Stomach (tissue), 4 donors: ENCODE data around the gene TRAPPC10.
"Not testable (repeated sequence)": the region's sequence is repeated elsewhere in the genome, so short reads cannot be mapped to it uniquely, and the experiment has no call there.

Source experiments
- POLR2A ChIP-seq, 4 donors: fragments of 450-650 bp; IDR thresholded peaks; one replicate each; pipeline ENCODE4 v1.6.1; 2016; ENCODE audit warnings: antibody characterized with exemption in 4 of 4, control low read depth in 2 of 4, mild to moderate bottlenecking in 1 of 4, moderate library complexity in 1 of 4
- POLR2AphosphoS5 ChIP-seq, 3 donors: sonication (generic); formaldehyde crosslinking; IDR thresholded peaks; one replicate each; pipeline ENCODE4 v1.6.1; 2016; ENCODE audit warnings: antibody characterized with exemption in 3 of 3
- TF ChIP-seq, protein P1 (sequence below), 7 experiments: fragments of 450-650 bp in 4 of 7; fragments of 200-600 bp in 3 of 7; sonication (generic) in 3 of 7; IDR thresholded peaks; one replicate each; pipeline ENCODE4 v1.5.1; 2016 to 2019; ENCODE audit warnings: antibody characterized with exemption in 7 of 7, control low read depth in 2 of 7, mild to moderate bottlenecking in 1 of 7

DNA sequence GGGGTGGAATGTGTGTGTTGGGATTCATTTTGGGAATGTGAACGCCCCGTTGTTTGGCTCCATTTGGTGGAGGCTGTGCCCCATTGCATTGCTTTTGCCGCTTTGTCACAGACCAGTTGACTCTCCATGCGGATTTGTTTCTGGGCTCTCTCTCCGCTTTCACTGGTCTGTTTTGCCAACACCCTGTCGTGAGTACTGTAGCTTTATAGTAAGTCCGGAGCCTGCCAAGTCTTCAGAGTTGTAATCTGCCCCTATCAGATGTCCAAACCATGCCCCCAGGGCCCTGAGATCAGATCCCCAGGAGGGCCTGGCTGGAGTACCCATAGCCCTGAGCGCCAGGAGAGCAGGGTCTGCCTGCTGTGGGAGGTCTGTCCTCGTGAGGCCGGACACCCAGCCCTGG lies 138.1 kb downstream of the TRAPPC10 start:
- TF ChIP-seq, protein P1, sequence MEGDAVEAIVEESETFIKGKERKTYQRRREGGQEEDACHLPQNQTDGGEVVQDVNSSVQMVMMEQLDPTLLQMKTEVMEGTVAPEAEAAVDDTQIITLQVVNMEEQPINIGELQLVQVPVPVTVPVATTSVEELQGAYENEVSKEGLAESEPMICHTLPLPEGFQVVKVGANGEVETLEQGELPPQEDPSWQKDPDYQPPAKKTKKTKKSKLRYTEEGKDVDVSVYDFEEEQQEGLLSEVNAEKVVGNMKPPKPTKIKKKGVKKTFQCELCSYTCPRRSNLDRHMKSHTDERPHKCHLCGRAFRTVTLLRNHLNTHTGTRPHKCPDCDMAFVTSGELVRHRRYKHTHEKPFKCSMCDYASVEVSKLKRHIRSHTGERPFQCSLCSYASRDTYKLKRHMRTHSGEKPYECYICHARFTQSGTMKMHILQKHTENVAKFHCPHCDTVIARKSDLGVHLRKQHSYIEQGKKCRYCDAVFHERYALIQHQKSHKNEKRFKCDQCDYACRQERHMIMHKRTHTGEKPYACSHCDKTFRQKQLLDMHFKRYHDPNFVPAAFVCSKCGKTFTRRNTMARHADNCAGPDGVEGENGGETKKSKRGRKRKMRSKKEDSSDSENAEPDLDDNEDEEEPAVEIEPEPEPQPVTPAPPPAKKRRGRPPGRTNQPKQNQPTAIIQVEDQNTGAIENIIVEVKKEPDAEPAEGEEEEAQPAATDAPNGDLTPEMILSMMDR (IDR thresholded peaks at IDR 0.05), result not testable (repeated sequence)
- TF ChIP-seq POLR2A, POLR2AphosphoS5 (IDR thresholded peaks at IDR 0.05): not testable (repeated sequence)
